Central memory CD8-positive, alpha-beta T cell (primary cell): Measurements from ENCODE around the gene HPS4.
"Not testable (repeated sequence)": the region's sequence is repeated elsewhere in the genome, so short reads cannot be mapped to it uniquely, and the experiment has no call there.

Experiments used
- ATAC-seq: fragments of 150-1000 bp; cut with Tn5 transposase; replicated peaks from 2 replicates; pipeline ENCODE4 v1.10.0; 2022; ENCODE audit warnings: mild to moderate bottlenecking, moderate FRiP score, moderate number of reproducible peaks; ENCODE audit not compliant: poor library complexity, severe bottlenecking; ENCODE audit errors: extremely low read depth
- DNase-seq, 2 donors: peaks; one replicate each; pipeline ENCODE4 v3.0.0; 2021; ENCODE audit warnings: low spot score in 2 of 2
- H3K27ac Mint-ChIP-seq: one replicate; pipeline ENCODE4 v1.8.0; 2022; ENCODE audit warnings: low read depth, mild to moderate bottlenecking, moderate library complexity, mixed read lengths
- H3K27me3 Mint-ChIP-seq: one replicate; pipeline ENCODE4 v1.8.0; 2022; ENCODE audit warnings: mixed read lengths
- H3K36me3 Mint-ChIP-seq: one replicate; pipeline ENCODE4 v1.8.0; 2022; ENCODE audit warnings: mild to moderate bottlenecking, moderate library complexity, mixed read lengths; ENCODE audit not compliant: insufficient read depth
- H3K4me1 Mint-ChIP-seq: one replicate; pipeline ENCODE4 v1.8.0; 2022; ENCODE audit warnings: mixed read lengths
- H3K4me3 Mint-ChIP-seq: one replicate; pipeline ENCODE4 v1.8.0; 2022; ENCODE audit warnings: mild to moderate bottlenecking, moderate library complexity, mixed read lengths
- H3K9me3 Mint-ChIP-seq: one replicate; pipeline ENCODE4 v1.8.0; 2022; ENCODE audit warnings: mixed read lengths

HPS4 gene

GRCh38 chr22:26429458-26430286 lies 53.9 kb downstream of the HPS4 start:
- Mint-ChIP-seq H3K36me3 (peaks cover 4% of the 10 kb centered on the region), H3K4me3 (peak overlapping the region; percentile 84), H3K27ac (peak overlapping the region; percentile 25), H3K4me1 (peaks cover 36% of the 10 kb centered on the region), H3K27me3 (no peaks in the 10 kb centered on the region), H3K9me3 (no peaks in the 10 kb centered on the region)
- DNase-seq (no peak), ATAC-seq (no peak)

DNA sequence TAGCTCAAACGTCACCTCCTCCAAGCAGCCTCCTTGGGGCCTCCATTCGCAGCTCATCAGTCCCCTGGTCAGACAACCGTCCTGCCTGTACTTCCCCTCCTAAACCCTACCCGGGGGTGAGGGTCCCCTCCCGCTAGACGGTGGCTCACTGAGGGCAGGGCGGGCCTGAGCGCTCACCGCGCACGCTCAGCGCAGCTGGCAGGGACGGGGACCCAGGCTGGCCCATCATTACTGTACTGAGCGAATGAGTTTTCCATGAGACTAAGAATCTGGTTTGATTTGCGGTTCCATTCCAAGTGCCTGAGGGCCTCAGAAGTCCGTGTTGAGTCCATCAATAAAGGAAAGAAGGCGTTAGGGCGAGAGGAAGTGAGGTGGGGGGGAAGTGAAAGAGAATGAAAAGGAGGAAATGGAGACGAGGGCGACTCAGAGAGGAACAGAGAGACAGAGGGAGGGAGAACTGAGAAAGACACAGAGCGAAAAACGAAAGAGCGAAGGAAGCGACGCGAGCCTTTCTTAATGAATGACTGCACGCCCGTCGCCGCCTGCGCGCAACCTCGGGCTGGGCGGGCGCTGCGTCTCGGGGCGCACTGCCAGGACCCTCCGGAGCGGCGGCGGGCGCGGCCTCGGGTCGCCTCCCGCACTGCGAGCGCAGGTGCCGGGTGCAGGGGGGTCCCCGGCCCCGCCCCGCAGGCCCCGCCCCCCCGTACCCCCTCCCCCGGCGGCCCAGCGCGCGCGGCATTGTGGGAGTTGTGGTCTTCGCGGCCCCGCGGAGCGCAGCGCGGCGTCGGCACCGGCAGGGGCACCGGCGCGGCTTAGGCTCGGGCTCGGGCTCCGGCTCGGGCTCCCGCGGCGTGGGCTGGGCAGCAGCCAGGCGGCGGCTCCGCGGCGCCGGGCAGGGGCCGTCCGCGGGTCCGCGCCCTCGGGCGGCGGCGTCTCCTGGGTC lies 54.8 kb downstream of the HPS4 start, which contains the start of gene ASPHD2:
ASPHD2 (plus strand) TSS at position 746 of the 943 bp plus-strand sequence. CDS start 4,356 bp downstream, outside the sequence.
- Mint-ChIP-seq H3K4me1 (peaks cover 36% of the 10 kb centered on the region), H3K27ac (peak within 1 kb of the TSS; percentile 92), H3K4me3 (peak within 1 kb of the TSS; percentile 88), H3K27me3 (no peaks in the 10 kb centered on the region), H3K9me3 (no peaks in the 10 kb centered on the region), H3K36me3 (peaks cover 4% of the 10 kb centered on the region)
- peak; percentile 88 for ATAC-seq
- peak; percentile 64 to 77 for DNase-seq

GRCh38 chr22:26426924-26427323 lies 56.7 kb downstream of the HPS4 start:
- Mint-ChIP-seq H3K4me3 (peak overlapping the region; percentile 43), H3K9me3 (no peaks in the 10 kb centered on the region), H3K4me1 (peaks cover 36% of the 10 kb centered on the region), H3K27me3 (peaks cover 8% of the 10 kb centered on the region), H3K36me3 (peaks cover 4% of the 10 kb centered on the region), H3K27ac (peak overlapping the region; percentile 77)
- DNase-seq (no peak), ATAC-seq (no peak)

DNA sequence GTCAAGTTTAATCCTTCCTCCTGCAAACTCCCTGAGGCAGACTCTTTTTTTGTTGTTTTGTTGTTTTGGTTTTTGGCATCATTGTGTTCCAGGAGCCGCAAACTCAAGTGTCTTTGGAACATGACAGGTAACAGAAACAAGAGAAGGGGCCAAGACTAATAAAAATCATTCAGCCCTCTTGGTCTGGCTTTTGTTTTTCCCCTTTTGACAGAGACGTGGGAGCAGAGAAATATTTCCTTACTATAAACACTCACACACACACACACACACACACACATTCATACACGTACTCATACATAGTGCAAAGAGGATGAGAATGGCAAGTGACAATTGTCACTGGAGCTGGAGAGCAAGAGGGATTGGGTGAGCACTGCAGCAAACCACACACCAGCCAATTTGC lies 65.0 kb downstream of the HPS4 start:
- no peaks in the 10 kb centered on the region for H3K36me3 Mint-ChIP-seq
- H3K4me3 Mint-ChIP-seq, result no peak overlapping the region
- H3K27ac Mint-ChIP-seq, result no peak overlapping the region
- H3K9me3 Mint-ChIP-seq, result no peaks in the 10 kb centered on the region
- no peak for DNase-seq
- H3K4me1 Mint-ChIP-seq, result no peaks in the 10 kb centered on the region
- ATAC-seq, result no peak
- H3K27me3 Mint-ChIP-seq, result peaks cover 55% of the 10 kb centered on the region

GRCh38 chr22:26417406-26417805 lies 66.2 kb downstream of the HPS4 start:
- Mint-ChIP-seq H3K27me3 (peaks cover 52% of the 10 kb centered on the region), H3K27ac (no peak overlapping the region), H3K4me1 (no peaks in the 10 kb centered on the region), H3K36me3 (no peaks in the 10 kb centered on the region), H3K9me3 (no peaks in the 10 kb centered on the region), H3K4me3 (no peak overlapping the region)
- ATAC-seq (no peak), DNase-seq (no peak)

DNA sequence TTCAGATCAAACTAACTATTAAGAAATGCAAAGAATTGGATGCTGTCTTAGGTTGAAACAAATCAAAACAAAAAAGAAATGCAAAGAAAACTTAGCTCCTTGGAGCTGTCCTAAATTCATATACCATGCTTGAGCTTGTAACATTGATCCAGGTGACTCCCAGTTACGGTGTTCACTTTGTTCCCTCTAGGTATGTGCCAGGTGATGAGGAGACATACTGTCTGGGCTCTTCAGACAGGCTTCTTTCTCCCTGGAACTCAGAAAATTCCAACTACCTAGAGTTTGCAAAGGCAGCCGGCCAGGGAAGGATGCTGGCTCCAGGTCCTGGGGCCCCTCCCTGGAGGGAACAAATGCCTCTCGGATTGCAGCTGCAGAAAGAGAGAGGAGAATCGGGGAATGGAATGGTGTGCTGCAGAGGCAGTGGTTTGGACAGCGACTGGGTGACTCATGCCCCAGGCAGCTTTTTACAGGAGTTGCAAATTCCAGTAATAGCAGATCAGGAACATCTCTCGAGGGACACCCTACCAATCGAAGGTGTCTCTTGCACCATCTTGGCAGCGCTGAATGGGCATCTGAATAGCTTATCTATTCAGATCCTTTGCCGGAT lies 66.8 kb downstream of the HPS4 start:
- DNase-seq (no peak), ATAC-seq (no peak)
- H3K9me3 Mint-ChIP-seq, result no peaks in the 10 kb centered on the region
- H3K27me3 Mint-ChIP-seq, result peaks cover 46% of the 10 kb centered on the region
- H3K36me3 Mint-ChIP-seq, result no peaks in the 10 kb centered on the region
- no peak overlapping the region for H3K4me3 Mint-ChIP-seq
- no peak overlapping the region for H3K27ac Mint-ChIP-seq
- H3K4me1 Mint-ChIP-seq, result no peaks in the 10 kb centered on the region

GRCh38 chr22:26416256-26416655 lies 67.3 kb downstream of the HPS4 start:
- peaks cover 40% of the 10 kb centered on the region for H3K27me3 Mint-ChIP-seq
- DNase-seq (no peak), ATAC-seq (no peak)
- H3K36me3 Mint-ChIP-seq, result no peaks in the 10 kb centered on the region
- H3K4me3 Mint-ChIP-seq, result no peak overlapping the region
- H3K4me1 Mint-ChIP-seq, result no peaks in the 10 kb centered on the region
- no peaks in the 10 kb centered on the region for H3K9me3 Mint-ChIP-seq
- no peak overlapping the region for H3K27ac Mint-ChIP-seq

DNA sequence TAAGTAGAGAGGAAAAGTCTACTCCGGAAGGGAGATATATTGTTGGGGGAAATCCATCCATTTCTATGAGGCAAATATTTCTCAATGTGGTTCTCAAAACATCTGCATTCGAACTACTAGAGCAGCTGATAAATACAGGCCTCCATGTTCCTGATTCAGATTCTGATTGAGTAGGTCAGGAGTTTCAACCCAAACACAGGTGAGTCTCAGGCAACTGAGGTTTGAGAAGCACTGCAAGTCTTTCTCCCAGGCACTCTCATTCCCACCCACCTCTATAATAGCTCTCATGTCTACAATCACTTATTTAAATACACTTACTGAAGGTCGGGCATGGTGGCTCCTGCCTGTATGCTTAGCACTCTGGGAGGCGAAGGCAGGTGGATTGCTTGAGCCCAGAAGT lies 69.2 kb downstream of the HPS4 start:
- Mint-ChIP-seq H3K27ac (no peak overlapping the region), H3K4me3 (no peak overlapping the region), H3K27me3 (peaks cover 25% of the 10 kb centered on the region), H3K36me3 (no peaks in the 10 kb centered on the region), H3K4me1 (no peaks in the 10 kb centered on the region), H3K9me3 (no peaks in the 10 kb centered on the region)
- ATAC-seq (no peak), DNase-seq (no peak)

DNA sequence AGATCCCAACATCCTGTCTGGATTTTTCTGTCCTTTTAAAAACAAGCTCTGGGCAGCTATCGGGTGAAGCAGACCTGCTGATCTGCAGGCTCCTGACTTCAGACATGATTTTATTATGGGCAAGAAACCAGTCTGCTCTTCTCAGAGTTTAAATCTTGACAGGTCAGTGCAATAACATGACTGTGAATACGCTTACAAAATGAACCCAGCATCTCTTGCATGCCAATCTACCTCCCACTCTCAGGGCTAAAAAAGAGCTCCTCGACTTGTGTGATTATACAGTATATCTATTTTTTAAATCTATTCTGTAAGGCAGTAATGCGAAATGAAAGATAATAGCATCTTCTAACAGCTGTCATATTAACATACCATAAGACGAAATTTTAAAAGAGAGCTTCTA lies 73.2 kb downstream of the HPS4 start:
- no peaks in the 10 kb centered on the region for H3K9me3 Mint-ChIP-seq
- no peak overlapping the region for H3K4me3 Mint-ChIP-seq
- peaks cover 11% of the 10 kb centered on the region for H3K27me3 Mint-ChIP-seq
- DNase-seq (no peak), ATAC-seq (no peak)
- no peak overlapping the region for H3K27ac Mint-ChIP-seq
- no peaks in the 10 kb centered on the region for H3K4me1 Mint-ChIP-seq
- no peaks in the 10 kb centered on the region for H3K36me3 Mint-ChIP-seq

DNA sequence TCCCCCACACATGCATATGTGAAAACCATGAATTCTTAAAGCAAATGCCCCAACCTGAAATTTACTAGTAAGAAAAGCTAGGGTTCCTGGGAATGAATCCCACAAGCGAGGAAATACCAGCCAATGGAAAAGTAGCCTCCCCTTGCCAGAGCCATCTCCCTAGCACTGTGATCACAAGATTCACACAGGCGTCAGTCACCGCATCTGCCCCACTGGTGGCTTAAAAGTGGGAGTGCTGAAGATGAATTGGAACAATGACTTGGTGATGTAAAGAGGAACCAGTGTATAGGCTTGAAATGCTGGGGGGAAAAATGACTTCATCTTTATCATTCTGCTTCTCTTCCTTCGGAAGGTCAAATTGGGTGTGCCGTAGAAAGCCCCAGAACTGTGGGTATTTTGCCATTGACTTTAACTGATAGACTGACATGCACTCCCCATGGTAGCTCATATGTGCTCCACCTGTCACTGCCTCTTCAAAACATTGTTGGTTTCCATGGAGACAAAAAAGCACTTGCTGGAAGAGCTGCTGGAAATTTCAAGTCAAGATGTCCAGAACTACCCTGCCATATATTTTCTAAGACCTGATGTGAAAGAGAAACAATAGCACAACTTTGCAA lies 73.8 kb downstream of the HPS4 start:
- Mint-ChIP-seq H3K9me3 (no peaks in the 10 kb centered on the region), H3K4me3 (no peak overlapping the region), H3K27me3 (peaks cover 14% of the 10 kb centered on the region), H3K27ac (no peak overlapping the region), H3K4me1 (no peaks in the 10 kb centered on the region), H3K36me3 (no peaks in the 10 kb centered on the region)
- no peak for ATAC-seq
- DNase-seq, result no peak

DNA sequence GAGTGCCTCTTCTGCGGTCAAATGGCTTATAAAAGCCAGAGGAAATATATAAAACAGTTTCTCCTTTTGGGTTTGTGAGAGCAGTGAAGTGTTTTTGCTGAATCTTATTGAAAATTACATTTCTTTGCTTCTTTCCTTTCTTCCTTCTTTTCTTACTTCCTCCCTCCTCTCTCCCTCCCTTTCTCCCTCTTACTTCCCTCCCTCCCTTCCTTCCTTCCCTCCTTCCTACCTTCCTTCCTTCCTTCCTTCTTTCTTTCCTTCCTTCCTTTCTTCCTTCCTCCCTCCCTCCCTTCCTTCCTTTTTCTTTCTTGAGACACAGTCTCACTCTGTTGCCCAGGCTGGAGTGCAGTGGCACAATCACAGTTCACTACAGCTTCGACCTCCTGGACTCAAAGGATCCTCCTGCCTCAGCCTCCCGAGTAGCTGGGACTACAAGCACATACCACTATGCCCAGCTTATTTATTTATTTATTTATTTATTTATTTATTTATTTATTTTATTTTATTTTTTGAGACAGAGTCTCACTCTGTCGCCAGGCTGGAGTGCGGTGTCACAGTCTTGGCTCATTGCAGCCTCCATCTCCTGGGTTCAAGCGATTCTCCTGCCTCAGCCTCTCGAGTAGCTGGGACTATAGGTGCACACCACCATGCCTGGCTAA lies 74.9 kb downstream of the HPS4 start:
- H3K27me3 Mint-ChIP-seq, result peaks cover 21% of the 10 kb centered on the region
- not testable (repeated sequence) for H3K27ac Mint-ChIP-seq, H3K4me1 Mint-ChIP-seq, H3K9me3 Mint-ChIP-seq, DNase-seq, H3K36me3 Mint-ChIP-seq, ATAC-seq, H3K4me3 Mint-ChIP-seq

GRCh38 chr22:26406118-26406517 lies 77.5 kb downstream of the HPS4 start:
- DNase-seq (no peak), ATAC-seq (no peak)
- H3K27ac Mint-ChIP-seq, result no peak overlapping the region
- H3K9me3 Mint-ChIP-seq, result no peaks in the 10 kb centered on the region
- no peaks in the 10 kb centered on the region for H3K36me3 Mint-ChIP-seq
- H3K4me3 Mint-ChIP-seq, result no peak overlapping the region
- no peaks in the 10 kb centered on the region for H3K4me1 Mint-ChIP-seq
- H3K27me3 Mint-ChIP-seq, result peaks cover 43% of the 10 kb centered on the region
